Measurements from ENCODE around the gene STAT1. TPM values are rescaled to one million over a fixed set of nuclear protein-coding genes. Genes with fewer than 3 reads are reported as not detected.

Gene STAT1
- total RNA-seq, 1 donor from 2014 or later = 61.7 TPM

GRCh38 chr2:191049728-191050639 is 36.0 kb upstream of the STAT1 start:
- Histone ChIP-seq H3K27me3 (no peaks in the 10 kb centered on the region), H3K4me2 (no peak overlapping the region), H3K4me1 (peaks cover 4% of the 10 kb centered on the region), H3F3A (ENCODE audit: low read depth) (no peaks in the 10 kb centered on the region), H3K9me3 (ENCODE audit: low read depth) (no peaks in the 10 kb centered on the region), H3K9ac (no peak overlapping the region), H3K27ac (no peak overlapping the region), H4K20me1 (ENCODE audit: low read depth) (no peaks in the 10 kb centered on the region), H2AFZ (replicated peaks) (no peak overlapping the region), H3K36me3 (no peaks in the 10 kb centered on the region), H3K79me2 (ENCODE audit: low read depth) (no peaks in the 10 kb centered on the region), H3K4me3 (no peak overlapping the region)
- H3K4me3 Mint-ChIP-seq = no peak overlapping the region
- TF ChIP-seq CTCF (IDR thresholded peaks at IDR 0.05) (no peak), EZH2phosphoT487 (IDR thresholded peaks at IDR 0.05) (no peak), EZH2 (IDR thresholded peaks at IDR 0.05) (no peak)
- no peak overlapping the region for H3K27ac Mint-ChIP-seq
- H3K4me1 Mint-ChIP-seq = peaks cover 11% of the 10 kb centered on the region
- no peaks in the 10 kb centered on the region for H3K9me3 Mint-ChIP-seq
- H3K27me3 Mint-ChIP-seq (ENCODE audit: insufficient read depth, low read depth) = no peaks in the 10 kb centered on the region
- peak; percentile 24 for DNase-seq (ENCODE audit: low spot score)
- no peaks in the 10 kb centered on the region for H3K36me3 Mint-ChIP-seq

GRCh38 chr2:191048073-191048472 is 34.1 kb upstream of the STAT1 start:
- no peak overlapping the region for H3K4me2 ChIP-seq
- Mint-ChIP-seq H3K4me3 (no peak overlapping the region), H3K27me3 (ENCODE audit: insufficient read depth, low read depth) (no peaks in the 10 kb centered on the region), H3K36me3 (no peaks in the 10 kb centered on the region), H3K4me1 (peaks cover 11% of the 10 kb centered on the region), H3K9me3 (peaks cover 6% of the 10 kb centered on the region), H3K27ac (no peak overlapping the region)
- H2AFZ ChIP-seq (replicated peaks) = no peak overlapping the region
- H3F3A ChIP-seq (ENCODE audit: low read depth) = no peaks in the 10 kb centered on the region
- peaks cover 3% of the 10 kb centered on the region for H3K9me3 ChIP-seq (ENCODE audit: low read depth)
- no peaks in the 10 kb centered on the region for H3K27me3 ChIP-seq
- no peak overlapping the region for H3K4me3 ChIP-seq
- TF ChIP-seq EZH2 (IDR thresholded peaks at IDR 0.05) = no peak
- TF ChIP-seq CTCF (IDR thresholded peaks at IDR 0.05) = no peak
- TF ChIP-seq EZH2phosphoT487 (IDR thresholded peaks at IDR 0.05) = no peak
- no peak overlapping the region for H3K9ac ChIP-seq
- DNase-seq (ENCODE audit: low spot score) = no peak
- H3K36me3 ChIP-seq = no peaks in the 10 kb centered on the region
- H3K27ac ChIP-seq = no peak overlapping the region
- H3K79me2 ChIP-seq (ENCODE audit: low read depth) = no peaks in the 10 kb centered on the region
- H3K4me1 ChIP-seq = peaks cover 4% of the 10 kb centered on the region
- H4K20me1 ChIP-seq (ENCODE audit: low read depth) = no peaks in the 10 kb centered on the region

- no peaks in the 10 kb centered on the region for H3K27me3 Mint-ChIP-seq (ENCODE audit: insufficient read depth, low read depth)
- H3K36me3 ChIP-seq = no peaks in the 10 kb centered on the region
- H3K4me1 ChIP-seq = peaks cover 3% of the 10 kb centered on the region
- no peak for TF ChIP-seq EZH2phosphoT487 (IDR thresholded peaks at IDR 0.05)
- TF ChIP-seq CTCF (IDR thresholded peaks at IDR 0.05) = no peak
- TF ChIP-seq EZH2 (IDR thresholded peaks at IDR 0.05) = no peak
- peaks cover 5% of the 10 kb centered on the region for H3K4me1 Mint-ChIP-seq
- no peak overlapping the region for H2AFZ ChIP-seq (replicated peaks)
- H3F3A ChIP-seq (ENCODE audit: low read depth) = no peaks in the 10 kb centered on the region
- H3K9me3 Mint-ChIP-seq = peaks cover 7% of the 10 kb centered on the region
- no peaks in the 10 kb centered on the region for H3K27me3 ChIP-seq
- H3K36me3 Mint-ChIP-seq = no peaks in the 10 kb centered on the region
- no peak overlapping the region for H3K27ac Mint-ChIP-seq
- DNase-seq (ENCODE audit: low spot score) = no peak
- H3K79me2 ChIP-seq (ENCODE audit: low read depth) = no peaks in the 10 kb centered on the region
- no peaks in the 10 kb centered on the region for H4K20me1 ChIP-seq (ENCODE audit: low read depth)
- H3K4me3 ChIP-seq = no peak overlapping the region
- H3K4me3 Mint-ChIP-seq = no peak overlapping the region
- no peak overlapping the region for H3K27ac ChIP-seq
- H3K9ac ChIP-seq = no peak overlapping the region
- H3K4me2 ChIP-seq = no peak overlapping the region
- peaks cover 3% of the 10 kb centered on the region for H3K9me3 ChIP-seq (ENCODE audit: low read depth)
These were observed 31.2 kb upstream of the STAT1 start for GRCh38 chr2:191045141-191045540.

Data from neural progenitor cell (in vitro differentiated cells).